ENCODE results near the gene GATM.
A peak's percentile ranks its signal among the peaks of the same experiment; 100 is the strongest.
"Not testable (repeated sequence)": the region's sequence is repeated elsewhere in the genome, so short reads cannot be mapped to it uniquely, and the experiment has no call there.

GATM gene

GRCh38 chr15:45389351-45389750, 11.0 kb upstream of the GATM start:
- DNase-seq (ENCODE audit: low read depth), result no peak

GRCh38 chr15:45387380-45388007, 9.2 kb upstream of the GATM start:
- no peak for DNase-seq (ENCODE audit: low read depth)

- no peak for DNase-seq (ENCODE audit: low read depth)
These were observed 8.6 kb upstream of the GATM start for GRCh38 chr15:45386974-45387373.

GRCh38 chr15:45386420-45386819, 8.1 kb upstream of the GATM start:
- no peak for DNase-seq (ENCODE audit: low read depth)

GRCh38 chr15:45385590-45385989, 7.2 kb upstream of the GATM start:
- no peak for DNase-seq (ENCODE audit: low read depth)

- DNase-seq (ENCODE audit: low read depth), result no peak
These were observed 6.4 kb upstream of the GATM start for GRCh38 chr15:45384700-45385099.

GRCh38 chr15:45378913-45379262, 544 bp upstream of the GATM start:
- DNase-seq (ENCODE audit: low read depth), result peak; percentile 1

GRCh38 chr15:45377609-45378148, 665 bp downstream of the GATM start:
- peak; percentile 2 for DNase-seq (ENCODE audit: low read depth)

GRCh38 chr15:45376967-45377608, 1.3 kb downstream of the GATM start:
- no peak for DNase-seq (ENCODE audit: low read depth)

GRCh38 chr15:45376300-45376928, 1.9 kb downstream of the GATM start:
- DNase-seq (ENCODE audit: low read depth), result no peak

GRCh38 chr15:45375836-45376235, 2.5 kb downstream of the GATM start:
- no peak for DNase-seq (ENCODE audit: low read depth)

- DNase-seq (ENCODE audit: low read depth), result no peak
These were observed 4.4 kb downstream of the GATM start for GRCh38 chr15:45373976-45374375.

- DNase-seq (ENCODE audit: low read depth), result no peak
These were observed 6.0 kb downstream of the GATM start for GRCh38 chr15:45372041-45372995.

- no peak for DNase-seq (ENCODE audit: low read depth)
These were observed 6.8 kb downstream of the GATM start for GRCh38 chr15:45371546-45371945.

GRCh38 chr15:45370042-45370441, 8.3 kb downstream of the GATM start:
- not testable (repeated sequence) for DNase-seq (ENCODE audit: low read depth)

- not testable (repeated sequence) for DNase-seq (ENCODE audit: low read depth)
These were observed 11.1 kb downstream of the GATM start for GRCh38 chr15:45367222-45367621.

- DNase-seq (ENCODE audit: low read depth), result no peak
These were observed 14.1 kb downstream of the GATM start for GRCh38 chr15:45364271-45364670.

- DNase-seq (ENCODE audit: low read depth), result no peak
These were observed 14.5 kb downstream of the GATM start for GRCh38 chr15:45363801-45364200.

- DNase-seq (ENCODE audit: low read depth), result no peak
These were observed 15.0 kb downstream of the GATM start for GRCh38 chr15:45363334-45363733.

GRCh38 chr15:45362419-45362818, 15.9 kb downstream of the GATM start:
- no peak for DNase-seq (ENCODE audit: low read depth)

GRCh38 chr15:45361878-45362277, 16.5 kb downstream of the GATM start:
- DNase-seq (ENCODE audit: low read depth), result no peak

GRCh38 chr15:45355860-45356259, 22.5 kb downstream of the GATM start:
- DNase-seq (ENCODE audit: low read depth), result no peak
